Prostate gland (tissue), 2 donors: ENCODE data around the gene C2orf74. TPM values are rescaled to one million over a fixed set of nuclear protein-coding genes. Genes with fewer than 3 reads are reported as not detected.
"Not testable (repeated sequence)": the region's sequence is repeated elsewhere in the genome, so short reads cannot be mapped to it uniquely, and the experiment has no call there.

Source experiments
- DNase-seq: peaks from one replicate; pipeline ENCODE4 v3.0.0-alpha.2; 2019; ENCODE audit warnings: low spot score
- H3K27ac ChIP-seq, 2 donors: fragments of 200-600 bp; sonication (generic); 2 replicates each; pipeline ENCODE4 v1.5.1; 2017 to 2019
- H3K27me3 ChIP-seq: fragments of 200-600 bp; sonication (generic); replicated peaks from 2 replicates; pipeline ENCODE4 v1.5.1; 2019; ENCODE audit not compliant: insufficient read depth
- H3K36me3 ChIP-seq, 2 donors: fragments of 200-600 bp; sonication (generic); 1 replicate in 1 of 2; 2 replicates in 1 of 2; pipeline versions ENCODE4 v1.5.1 to v1.8.1; 2017 to 2019
- H3K4me1 ChIP-seq: fragments of 200-600 bp; sonication (generic); replicated peaks from 2 replicates; pipeline ENCODE4 v1.5.1; 2019
- H3K4me3 ChIP-seq, 2 donors: fragments of 200-600 bp; sonication (generic); 2 replicates each; pipeline ENCODE4 v1.5.1; 2017 to 2019
- H3K9me3 ChIP-seq: fragments of 200-600 bp; sonication (generic); 2 replicates; pipeline ENCODE4 v1.5.1; 2017
- CTCF ChIP-seq, 4 experiments: fragments of 200-600 bp in 2 of 4; fragments of 450-650 bp in 2 of 4; sonication (generic) in 2 of 4; IDR thresholded peaks; 1 replicate in 3 of 4; 2 replicates in 1 of 4; pipeline ENCODE4 v1.5.1; 2016 to 2019; ENCODE audit warnings: antibody characterized with exemption in 4 of 4, mild to moderate bottlenecking in 2 of 4, moderate library complexity in 2 of 4
- POLR2A ChIP-seq: fragments of 450-650 bp; IDR thresholded peaks from one replicate; pipeline ENCODE4 v1.6.1; 2016; ENCODE audit warnings: antibody characterized with exemption, mild to moderate bottlenecking
- POLR2AphosphoS5 ChIP-seq: sonication (generic); formaldehyde crosslinking; IDR thresholded peaks from one replicate; pipeline ENCODE4 v1.6.1; 2017; ENCODE audit warnings: antibody characterized with exemption
- WGBS: methylation state at CpG from one replicate; pipeline ENCODE4 v1.1.5; 2018; 5-methylcytosine and 5-hydroxymethylcytosine counted together
- intact Hi-C: fragments of 100-400 bp; cut with DNase I; formaldehyde crosslinking; loops from one replicate; pipeline ENCODE4 v1.14.2; 2022
- total RNA-seq, 2 donors: library from RNA; depleted of rRNA; stranded (reverse); fragments of >200 nt; gene quantifications; one replicate each; pipeline ENCODE4 v1.1.0, GENCODE V29; 2016

Gene C2orf74
- total RNA-seq, 2 donors from 2014 or later, result 12.0 to 22.1 TPM

GRCh38 chr2:61185231-61185728 is 23.3 kb downstream of the C2orf74 start:
- no peaks in the 10 kb centered on the region for H3K27me3 ChIP-seq
- no peak overlapping the region for H3K4me3 ChIP-seq
- intact Hi-C loops, result no loop called here
- H3K36me3 ChIP-seq, result peaks cover 7 to 16% of the 10 kb centered on the region in 2 donors
- no peaks in the 10 kb centered on the region for H3K9me3 ChIP-seq
- no peak overlapping the region for H3K27ac ChIP-seq
- TF ChIP-seq POLR2AphosphoS5 (no peak), CTCF (IDR thresholded peaks at IDR 0.05) (no peak), POLR2A (no peak)
- DNase-seq, result no peak
- peaks cover 6% of the 10 kb centered on the region for H3K4me1 ChIP-seq

GRCh38 chr2:61187085-61187484 is 25.1 kb downstream of the C2orf74 start:
- H3K36me3 ChIP-seq, result peaks cover 7 to 16% of the 10 kb centered on the region in 2 donors
- no peak for TF ChIP-seq POLR2AphosphoS5
- no peak for TF ChIP-seq CTCF (IDR thresholded peaks at IDR 0.05)
- TF ChIP-seq POLR2A, result no peak
- no peak for DNase-seq
- H3K27me3 ChIP-seq, result no peaks in the 10 kb centered on the region
- no peaks in the 10 kb centered on the region for H3K9me3 ChIP-seq
- H3K4me1 ChIP-seq, result no peaks in the 10 kb centered on the region
- WGBS, result 62% methylated on average over 4 of the region's 4 CpGs
- H3K27ac ChIP-seq, result no peak overlapping the region
- H3K4me3 ChIP-seq, result no peak overlapping the region
- intact Hi-C loops, result no loop called here

DNA sequence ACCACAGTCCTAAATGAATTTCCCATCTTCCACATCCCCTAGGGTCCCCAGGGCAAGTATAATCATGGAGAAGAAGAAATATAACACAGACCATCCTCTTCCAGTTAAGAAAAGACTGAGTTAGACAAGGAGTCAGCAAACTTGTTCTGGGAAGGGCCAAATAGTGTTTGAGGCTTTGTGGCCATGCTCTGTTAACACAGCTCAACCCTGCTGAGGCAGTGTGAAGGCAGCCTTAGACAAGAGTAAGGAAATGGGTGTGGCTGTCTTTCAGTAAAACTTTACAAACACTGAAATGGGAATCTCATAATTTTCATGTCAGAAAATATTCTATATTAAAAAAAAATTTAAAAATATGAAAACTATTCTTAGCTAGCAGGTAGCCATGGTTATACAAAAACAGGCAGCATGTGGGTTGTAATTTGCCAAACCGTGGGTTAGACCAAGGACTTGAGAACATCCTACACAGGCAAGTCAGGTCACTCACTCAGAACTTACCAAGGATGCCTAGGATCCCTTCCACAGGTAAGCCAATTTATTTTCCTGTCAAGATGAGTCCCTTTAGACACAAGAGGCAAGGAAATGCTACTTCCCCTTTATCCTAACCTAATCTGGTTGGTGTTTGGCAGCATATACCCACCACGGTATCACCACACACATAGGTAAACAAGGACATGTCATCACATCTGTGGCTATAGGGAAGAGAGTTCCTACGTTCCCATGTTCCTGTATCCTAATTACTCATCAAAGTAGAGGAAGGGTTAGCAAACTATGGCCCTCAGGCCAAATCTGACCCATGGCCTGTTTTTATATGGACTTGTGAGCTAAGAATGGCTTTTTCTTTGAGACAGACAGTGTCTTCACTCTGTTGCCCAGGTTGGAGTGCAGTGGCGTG is 31.9 kb downstream of the C2orf74 start:
- Histone ChIP-seq H3K4me3 (no peak overlapping the region), H3K4me1 (no peaks in the 10 kb centered on the region), H3K36me3 (no peaks in the 10 kb centered on the region), H3K9me3 (no peaks in the 10 kb centered on the region), H3K27me3 (no peaks in the 10 kb centered on the region), H3K27ac (no peak overlapping the region)
- TF ChIP-seq CTCF (IDR thresholded peaks at IDR 0.05) (no peak), POLR2AphosphoS5 (no peak)
- intact Hi-C loops, result no loop called here
- no peak for DNase-seq
- 84% methylated on average over 4 of the region's 4 CpGs for WGBS

- H3K4me3 ChIP-seq, H3K36me3 ChIP-seq, H3K9me3 ChIP-seq, H3K27ac ChIP-seq, DNase-seq, H3K27me3 ChIP-seq, H3K4me1 ChIP-seq: not testable (repeated sequence)
- intact Hi-C loops, result loop anchor here (5.0 kb wide), 1 partner anchor 38 kb away; no protein-coding TSS in a partner anchor
- 91% methylated on average over 15 of the region's 15 CpGs for WGBS
Measured at GRCh38 chr2:61194646-61195045, 32.7 kb downstream of the C2orf74 start.

DNA sequence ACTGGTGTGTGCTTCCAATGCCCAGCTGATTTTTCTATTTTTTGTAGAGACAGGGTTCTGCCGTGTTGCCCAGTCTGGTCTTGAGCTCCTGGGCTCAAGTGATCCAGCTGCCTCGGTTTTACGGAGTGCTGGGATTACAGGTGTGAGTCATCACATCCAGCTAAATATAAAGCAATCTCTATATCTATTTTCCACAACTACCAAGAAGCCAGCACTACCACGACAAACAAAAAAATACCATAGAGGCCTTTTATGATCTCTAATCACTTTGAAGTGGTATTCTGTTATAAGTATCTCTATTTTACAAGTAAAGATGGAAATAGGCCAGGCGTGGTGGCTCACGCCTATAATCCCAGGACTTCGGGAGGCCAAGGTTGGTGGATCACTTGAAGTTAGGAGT is 34.7 kb downstream of the C2orf74 start:
- H3K9me3 ChIP-seq, result no peaks in the 10 kb centered on the region
- no peaks in the 10 kb centered on the region for H3K4me1 ChIP-seq
- WGBS, result 59% methylated on average over 7 of the region's 7 CpGs
- intact Hi-C loops, result loop anchor here (5.0 kb wide), 1 partner anchor 36 kb away; no protein-coding TSS in a partner anchor
- no peak overlapping the region for H3K4me3 ChIP-seq
- no peak for TF ChIP-seq POLR2AphosphoS5
- no peak for TF ChIP-seq POLR2A
- no peak for TF ChIP-seq CTCF (IDR thresholded peaks at IDR 0.05)
- no peaks in the 10 kb centered on the region for H3K27me3 ChIP-seq
- no peak for DNase-seq
- H3K36me3 ChIP-seq, result peaks cover 0 to 3% of the 10 kb centered on the region in 2 donors
- no peak overlapping the region for H3K27ac ChIP-seq
